ENCODE data around the gene SLC2A4RG. TPM values are rescaled to one million over a fixed set of nuclear protein-coding genes. Genes with fewer than 3 reads are reported as not detected.

The SLC2A4RG gene
- polyA plus RNA-seq, 1 donor, result 61.5 TPM

- no peak overlapping the region for H3K4me3 ChIP-seq (ENCODE audit: low read length)
- WGBS (ENCODE audit: insufficient coverage, low lambda C conversion rate), result no CpG with 5 or more reads among the region's 21 CpGs
- no peak overlapping the region for H3K27ac ChIP-seq (ENCODE audit: low read length)
- H3K9me3 ChIP-seq (ENCODE audit: control insufficient read depth, low read depth, low read length), result no peaks in the 10 kb centered on the region
- no peak for DNase-seq
- peaks cover 11% of the 10 kb centered on the region for H3K4me1 ChIP-seq (ENCODE audit: control insufficient read depth, insufficient read depth, low read length)
- H3K27me3 ChIP-seq (ENCODE audit: control insufficient read depth, insufficient read depth, low read length), result no peaks in the 10 kb centered on the region
- H3K36me3 ChIP-seq (ENCODE audit: control insufficient read depth, insufficient read depth, low read length), result peaks cover 25% of the 10 kb centered on the region
Observed at GRCh38 chr20:63693733-63694583, 45.6 kb upstream of the SLC2A4RG start.

- Histone ChIP-seq H3K4me3 (ENCODE audit: low read length) (no peak overlapping the region), H3K27ac (ENCODE audit: low read length) (no peak overlapping the region), H3K4me1 (ENCODE audit: control insufficient read depth, insufficient read depth, low read length) (peaks cover 11% of the 10 kb centered on the region), H3K9me3 (ENCODE audit: control insufficient read depth, low read depth, low read length) (no peaks in the 10 kb centered on the region), H3K27me3 (ENCODE audit: control insufficient read depth, insufficient read depth, low read length) (no peaks in the 10 kb centered on the region), H3K36me3 (ENCODE audit: control insufficient read depth, insufficient read depth, low read length) (peaks cover 27% of the 10 kb centered on the region)
- DNase-seq, result no peak
- WGBS (ENCODE audit: insufficient coverage, low lambda C conversion rate), result no CpG with 5 or more reads among the region's 37 CpGs
Observed at GRCh38 chr20:63694584-63695423, 44.8 kb upstream of the SLC2A4RG start.

- H3K4me3 ChIP-seq (ENCODE audit: low read length), result no peak overlapping the region
- no peak for DNase-seq
- no peaks in the 10 kb centered on the region for H3K27me3 ChIP-seq (ENCODE audit: control insufficient read depth, insufficient read depth, low read length)
- no CpG with 5 or more reads among the region's 25 CpGs for WGBS (ENCODE audit: insufficient coverage, low lambda C conversion rate)
- no peaks in the 10 kb centered on the region for H3K9me3 ChIP-seq (ENCODE audit: control insufficient read depth, low read depth, low read length)
- peaks cover 11% of the 10 kb centered on the region for H3K4me1 ChIP-seq (ENCODE audit: control insufficient read depth, insufficient read depth, low read length)
- no peak overlapping the region for H3K27ac ChIP-seq (ENCODE audit: low read length)
- peaks cover 25% of the 10 kb centered on the region for H3K36me3 ChIP-seq (ENCODE audit: control insufficient read depth, insufficient read depth, low read length)
Observed at GRCh38 chr20:63695424-63696305, 43.9 kb upstream of the SLC2A4RG start.

- Histone ChIP-seq H3K27me3 (ENCODE audit: control insufficient read depth, insufficient read depth, low read length) (no peaks in the 10 kb centered on the region), H3K27ac (ENCODE audit: low read length) (no peak overlapping the region), H3K9me3 (ENCODE audit: control insufficient read depth, low read depth, low read length) (no peaks in the 10 kb centered on the region), H3K4me3 (ENCODE audit: low read length) (peak overlapping the region; percentile 18), H3K36me3 (ENCODE audit: control insufficient read depth, insufficient read depth, low read length) (peaks cover 25% of the 10 kb centered on the region), H3K4me1 (ENCODE audit: control insufficient read depth, insufficient read depth, low read length) (peaks cover 11% of the 10 kb centered on the region)
- DNase-seq, result peak; percentile 76 to 85
- no CpG with 5 or more reads among the region's 6 CpGs for WGBS (ENCODE audit: insufficient coverage, low lambda C conversion rate)
Observed at GRCh38 chr20:63696306-63696627, 43.3 kb upstream of the SLC2A4RG start.

- no peaks in the 10 kb centered on the region for H3K27me3 ChIP-seq (ENCODE audit: control insufficient read depth, insufficient read depth, low read length)
- peak within 1 kb of the TSS; percentile 18 for H3K4me3 ChIP-seq (ENCODE audit: low read length)
- no peak within 1 kb of the TSS for H3K27ac ChIP-seq (ENCODE audit: low read length)
- no peaks in the 10 kb centered on the region for H3K9me3 ChIP-seq (ENCODE audit: control insufficient read depth, low read depth, low read length)
- no peak for DNase-seq
- WGBS (ENCODE audit: insufficient coverage, low lambda C conversion rate), result no CpG with 5 or more reads among the region's 52 CpGs
- H3K36me3 ChIP-seq (ENCODE audit: control insufficient read depth, insufficient read depth, low read length), result peaks cover 25% of the 10 kb centered on the region
- H3K4me1 ChIP-seq (ENCODE audit: control insufficient read depth, insufficient read depth, low read length), result peaks cover 11% of the 10 kb centered on the region
Observed at GRCh38 chr20:63696628-63697356, 42.8 kb upstream of the SLC2A4RG start, which contains the start of gene TNFRSF6B. Gene TNFRSF6B (plus strand): TSS chr20:63696652. CDS start chr20:63696768, 116 bp downstream.

GRCh38 chr20:63697357-63697867 is 42.2 kb upstream of the SLC2A4RG start:
- H3K4me1 ChIP-seq (ENCODE audit: control insufficient read depth, insufficient read depth, low read length), result peaks cover 11% of the 10 kb centered on the region
- H3K36me3 ChIP-seq (ENCODE audit: control insufficient read depth, insufficient read depth, low read length), result peaks cover 25% of the 10 kb centered on the region
- no peaks in the 10 kb centered on the region for H3K27me3 ChIP-seq (ENCODE audit: control insufficient read depth, insufficient read depth, low read length)
- DNase-seq, result no peak
- H3K4me3 ChIP-seq (ENCODE audit: low read length), result no peak overlapping the region
- no CpG with 5 or more reads among the region's 7 CpGs for WGBS (ENCODE audit: insufficient coverage, low lambda C conversion rate)
- H3K27ac ChIP-seq (ENCODE audit: low read length), result no peak overlapping the region
- no peaks in the 10 kb centered on the region for H3K9me3 ChIP-seq (ENCODE audit: control insufficient read depth, low read depth, low read length)

GRCh38 chr20:63697868-63698545 is 41.6 kb upstream of the SLC2A4RG start:
- Histone ChIP-seq H3K4me3 (ENCODE audit: low read length) (no peak overlapping the region), H3K36me3 (ENCODE audit: control insufficient read depth, insufficient read depth, low read length) (peaks cover 25% of the 10 kb centered on the region), H3K27ac (ENCODE audit: low read length) (no peak overlapping the region), H3K27me3 (ENCODE audit: control insufficient read depth, insufficient read depth, low read length) (no peaks in the 10 kb centered on the region), H3K9me3 (ENCODE audit: control insufficient read depth, low read depth, low read length) (no peaks in the 10 kb centered on the region), H3K4me1 (ENCODE audit: control insufficient read depth, insufficient read depth, low read length) (peaks cover 11% of the 10 kb centered on the region)
- WGBS (ENCODE audit: insufficient coverage, low lambda C conversion rate), result no CpG with 5 or more reads among the region's 40 CpGs
- no peak for DNase-seq

GRCh38 chr20:63698739-63699465 is 40.7 kb upstream of the SLC2A4RG start:
- Histone ChIP-seq H3K27ac (ENCODE audit: low read length) (no peak overlapping the region), H3K4me1 (ENCODE audit: control insufficient read depth, insufficient read depth, low read length) (peaks cover 11% of the 10 kb centered on the region), H3K36me3 (ENCODE audit: control insufficient read depth, insufficient read depth, low read length) (peaks cover 24% of the 10 kb centered on the region), H3K4me3 (ENCODE audit: low read length) (no peak overlapping the region), H3K9me3 (ENCODE audit: control insufficient read depth, low read depth, low read length) (no peaks in the 10 kb centered on the region), H3K27me3 (ENCODE audit: control insufficient read depth, insufficient read depth, low read length) (no peaks in the 10 kb centered on the region)
- no peak for DNase-seq
- no CpG with 5 or more reads among the region's 19 CpGs for WGBS (ENCODE audit: insufficient coverage, low lambda C conversion rate)

Measured in large intestine (tissue), 3 donors.